ENCODE data around the gene PFN3. TPM values are rescaled to one million over a fixed set of nuclear protein-coding genes. Genes with fewer than 3 reads are reported as not detected.

PFN3 gene
- total and polyA plus RNA-seq, 2 experiments from 2014 or later, result 1.9 to 2.0 TPM

DNA sequence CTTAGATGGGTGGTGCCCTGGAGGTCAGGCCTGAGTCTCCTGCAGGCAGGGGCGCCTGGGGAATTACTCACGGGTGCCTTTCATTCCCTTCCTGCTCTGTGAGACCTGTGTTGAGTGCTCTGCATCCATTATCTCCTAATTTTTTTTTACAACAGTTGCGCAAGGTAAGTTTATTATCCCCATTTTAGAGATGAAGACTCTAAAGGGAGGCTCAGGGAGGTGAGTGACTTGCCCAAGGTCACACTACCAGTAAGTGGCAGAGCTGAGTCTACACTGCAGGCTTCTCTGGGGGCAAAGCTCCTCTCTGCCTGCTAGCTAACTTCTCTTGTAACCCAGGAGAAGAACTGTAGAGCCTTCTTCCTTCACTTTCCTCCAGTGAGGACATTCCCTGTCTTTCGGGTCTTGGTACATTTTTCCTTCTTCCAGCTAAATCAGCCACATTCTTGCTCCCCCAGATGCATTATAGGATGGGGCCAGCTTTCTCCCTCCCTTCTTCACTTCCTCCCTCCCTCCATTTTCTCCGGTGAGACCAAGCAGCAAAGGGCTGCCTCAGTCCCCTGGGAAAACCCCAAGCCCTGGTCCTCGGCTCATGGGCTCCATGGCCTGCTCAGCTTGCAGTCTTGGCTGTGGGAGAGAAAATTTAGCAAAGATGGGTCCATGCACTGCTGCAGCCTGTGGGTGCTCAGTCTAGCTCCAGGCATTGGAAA, 47.9 kb upstream of the PFN3 start:
- TF ChIP-seq, protein P1, sequence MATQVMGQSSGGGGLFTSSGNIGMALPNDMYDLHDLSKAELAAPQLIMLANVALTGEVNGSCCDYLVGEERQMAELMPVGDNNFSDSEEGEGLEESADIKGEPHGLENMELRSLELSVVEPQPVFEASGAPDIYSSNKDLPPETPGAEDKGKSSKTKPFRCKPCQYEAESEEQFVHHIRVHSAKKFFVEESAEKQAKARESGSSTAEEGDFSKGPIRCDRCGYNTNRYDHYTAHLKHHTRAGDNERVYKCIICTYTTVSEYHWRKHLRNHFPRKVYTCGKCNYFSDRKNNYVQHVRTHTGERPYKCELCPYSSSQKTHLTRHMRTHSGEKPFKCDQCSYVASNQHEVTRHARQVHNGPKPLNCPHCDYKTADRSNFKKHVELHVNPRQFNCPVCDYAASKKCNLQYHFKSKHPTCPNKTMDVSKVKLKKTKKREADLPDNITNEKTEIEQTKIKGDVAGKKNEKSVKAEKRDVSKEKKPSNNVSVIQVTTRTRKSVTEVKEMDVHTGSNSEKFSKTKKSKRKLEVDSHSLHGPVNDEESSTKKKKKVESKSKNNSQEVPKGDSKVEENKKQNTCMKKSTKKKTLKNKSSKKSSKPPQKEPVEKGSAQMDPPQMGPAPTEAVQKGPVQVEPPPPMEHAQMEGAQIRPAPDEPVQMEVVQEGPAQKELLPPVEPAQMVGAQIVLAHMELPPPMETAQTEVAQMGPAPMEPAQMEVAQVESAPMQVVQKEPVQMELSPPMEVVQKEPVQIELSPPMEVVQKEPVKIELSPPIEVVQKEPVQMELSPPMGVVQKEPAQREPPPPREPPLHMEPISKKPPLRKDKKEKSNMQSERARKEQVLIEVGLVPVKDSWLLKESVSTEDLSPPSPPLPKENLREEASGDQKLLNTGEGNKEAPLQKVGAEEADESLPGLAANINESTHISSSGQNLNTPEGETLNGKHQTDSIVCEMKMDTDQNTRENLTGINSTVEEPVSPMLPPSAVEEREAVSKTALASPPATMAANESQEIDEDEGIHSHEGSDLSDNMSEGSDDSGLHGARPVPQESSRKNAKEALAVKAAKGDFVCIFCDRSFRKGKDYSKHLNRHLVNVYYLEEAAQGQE (IDR thresholded peaks at IDR 0.05; ENCODE audit: unreplicated experiment), result no peak
- TF ChIP-seq, protein P2, sequence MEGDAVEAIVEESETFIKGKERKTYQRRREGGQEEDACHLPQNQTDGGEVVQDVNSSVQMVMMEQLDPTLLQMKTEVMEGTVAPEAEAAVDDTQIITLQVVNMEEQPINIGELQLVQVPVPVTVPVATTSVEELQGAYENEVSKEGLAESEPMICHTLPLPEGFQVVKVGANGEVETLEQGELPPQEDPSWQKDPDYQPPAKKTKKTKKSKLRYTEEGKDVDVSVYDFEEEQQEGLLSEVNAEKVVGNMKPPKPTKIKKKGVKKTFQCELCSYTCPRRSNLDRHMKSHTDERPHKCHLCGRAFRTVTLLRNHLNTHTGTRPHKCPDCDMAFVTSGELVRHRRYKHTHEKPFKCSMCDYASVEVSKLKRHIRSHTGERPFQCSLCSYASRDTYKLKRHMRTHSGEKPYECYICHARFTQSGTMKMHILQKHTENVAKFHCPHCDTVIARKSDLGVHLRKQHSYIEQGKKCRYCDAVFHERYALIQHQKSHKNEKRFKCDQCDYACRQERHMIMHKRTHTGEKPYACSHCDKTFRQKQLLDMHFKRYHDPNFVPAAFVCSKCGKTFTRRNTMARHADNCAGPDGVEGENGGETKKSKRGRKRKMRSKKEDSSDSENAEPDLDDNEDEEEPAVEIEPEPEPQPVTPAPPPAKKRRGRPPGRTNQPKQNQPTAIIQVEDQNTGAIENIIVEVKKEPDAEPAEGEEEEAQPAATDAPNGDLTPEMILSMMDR (conservative IDR thresholded peaks at IDR 0.05; ENCODE audit: low read depth in 2 of 2), result no peak
- TF ChIP-seq, protein P3, sequence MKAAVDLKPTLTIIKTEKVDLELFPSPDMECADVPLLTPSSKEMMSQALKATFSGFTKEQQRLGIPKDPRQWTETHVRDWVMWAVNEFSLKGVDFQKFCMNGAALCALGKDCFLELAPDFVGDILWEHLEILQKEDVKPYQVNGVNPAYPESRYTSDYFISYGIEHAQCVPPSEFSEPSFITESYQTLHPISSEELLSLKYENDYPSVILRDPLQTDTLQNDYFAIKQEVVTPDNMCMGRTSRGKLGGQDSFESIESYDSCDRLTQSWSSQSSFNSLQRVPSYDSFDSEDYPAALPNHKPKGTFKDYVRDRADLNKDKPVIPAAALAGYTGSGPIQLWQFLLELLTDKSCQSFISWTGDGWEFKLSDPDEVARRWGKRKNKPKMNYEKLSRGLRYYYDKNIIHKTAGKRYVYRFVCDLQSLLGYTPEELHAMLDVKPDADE (IDR thresholded peaks at IDR 0.05), result no peak
- no peak for TF ChIP-seq STAT1 (IDR thresholded peaks at IDR 0.05; ENCODE audit: unreplicated experiment)
- no peak for TF ChIP-seq ZNF331 (CRISPR knock-in tag; IDR thresholded peaks at IDR 0.05; ENCODE audit: low read depth)
- no peak for TF ChIP-seq EZH2 (IDR thresholded peaks at IDR 0.05; ENCODE audit: low read depth, unreplicated experiment)
- TF ChIP-seq JUNB (IDR thresholded peaks at IDR 0.05; ENCODE audit: unreplicated experiment), result no peak
- TF ChIP-seq EZH2phosphoT487 (IDR thresholded peaks at IDR 0.05; ENCODE audit: unreplicated experiment), result no peak
- TF ChIP-seq NANOG (IDR thresholded peaks at IDR 0.05; ENCODE audit: borderline replicate concordance), result no peak
- peaks cover 12% of the 10 kb centered on the region; the same call in 1 of the 3 replicates for H3K36me3 Mint-ChIP-seq (ENCODE audit: low read depth)
- H3K4me3 ChIP-seq, result peak overlapping the region; percentile 80; the same call in 1 of the 2 replicates
- peaks cover 35% of the 10 kb centered on the region for H3F3A ChIP-seq (replicated peaks; ENCODE audit: low read depth)
- H4K20me1 ChIP-seq (replicated peaks; ENCODE audit: insufficient read depth), result peaks cover 8% of the 10 kb centered on the region; the same call in 1 of the 2 replicates
- no peaks in the 10 kb centered on the region for H3K36me3 ChIP-seq (ENCODE audit: insufficient read depth)
- H3K4me1 Mint-ChIP-seq, result peaks cover 44% of the 10 kb centered on the region
- peak overlapping the region; percentile 88 for H3K4me2 ChIP-seq
- ATAC-seq, result no peak
- no peaks in the 10 kb centered on the region for H3K79me2 ChIP-seq (replicated peaks; ENCODE audit: insufficient read depth)
- H3K27ac ChIP-seq (ENCODE audit: low read depth), result no peak overlapping the region
- no peak overlapping the region for H2AFZ ChIP-seq
- H3K27me3 ChIP-seq (ENCODE audit: insufficient read depth), result peaks cover 49% of the 10 kb centered on the region
- peaks cover 3% of the 10 kb centered on the region; the same call in 1 of the 3 replicates for H3K9me3 Mint-ChIP-seq
- no peak for DNase-seq (ENCODE audit: low spot score)
- H3K4me1 ChIP-seq (ENCODE audit: insufficient read depth), result peaks cover 27% of the 10 kb centered on the region
- no peak overlapping the region for H3K27ac Mint-ChIP-seq
- H3K4me3 Mint-ChIP-seq, result peak overlapping the region; percentile 71
- peaks cover 48% of the 10 kb centered on the region for H3K27me3 Mint-ChIP-seq (ENCODE audit: insufficient read depth, low read depth, poor library complexity)
- H3K9me2 ChIP-seq (ENCODE audit: insufficient read depth), result no peaks in the 10 kb centered on the region

Data from GM23338 (cell line).